K562 (cell line): ENCODE measurements around the gene AGRN. TPM values are rescaled to one million over a fixed set of nuclear protein-coding genes. Genes with fewer than 3 reads are reported as not detected.

Source experiments
- CTBP1 ChIP-seq: fragments of 450-650 bp; IDR thresholded peaks from 2 replicates; pipeline ENCODE4 v1.6.1; 2016; ENCODE audit warnings: borderline replicate concordance
- HNRNPL ChIP-seq: fragments of 200-400 bp; formaldehyde crosslinking; IDR thresholded peaks from 2 replicates; pipeline ENCODE4 v1.6.1; 2017; ENCODE audit warnings: low read depth, mild to moderate bottlenecking, low read length
- IRF2 ChIP-seq: sonication (generic); formaldehyde crosslinking; IDR thresholded peaks from 2 replicates; pipeline ENCODE4 v1.8.1; 2022; ENCODE audit warnings: mild to moderate bottlenecking, missing genetic modification reagents
- KHSRP ChIP-seq: fragments of 450-650 bp; IDR thresholded peaks from 2 replicates; pipeline ENCODE4 v1.6.1; 2017
- MTA2 ChIP-seq: fragments of 450-650 bp; IDR thresholded peaks from 2 replicates; pipeline ENCODE4 v1.6.1; 2016; ENCODE audit warnings: low read depth
- NR3C1 ChIP-seq: sonication (generic); formaldehyde crosslinking; IDR thresholded peaks from 2 replicates; pipeline ENCODE4 v1.8.1; 2022; ENCODE audit warnings: missing genetic modification reagents
- PHF21A ChIP-seq: fragments of 450-650 bp; IDR thresholded peaks from 2 replicates; pipeline ENCODE4 v1.6.1; 2017; ENCODE audit warnings: low read depth, borderline replicate concordance
- ZFP36 ChIP-seq: fragments of 150-350 bp; IDR thresholded peaks from 2 replicates; pipeline ENCODE4 v1.6.1; 2018; ENCODE audit warnings: low read length, low read depth; ENCODE audit not compliant: partially characterized antibody
- ZFX ChIP-seq: sonication (generic); formaldehyde crosslinking; IDR thresholded peaks from 2 replicates; pipeline ENCODE4 v1.8.0; 2022; ENCODE audit warnings: mild to moderate bottlenecking, missing genetic modification reagents, moderate library complexity
- ZNF232 ChIP-seq: sonication (generic); formaldehyde crosslinking; IDR thresholded peaks from 2 replicates; pipeline ENCODE4 v1.8.0; 2022; ENCODE audit warnings: mild to moderate bottlenecking, missing genetic modification reagents
- polyA plus RNA-seq, 8 experiments: library from polyadenylated mRNA; depleted of rRNA in 4 of 8; stranded (reverse) in 5 of 8; unstranded in 3 of 8; fragments of >200 nt; fragmentation: Nextera tagmentation in 2 of 8; fragmentation: Illumina TruSeq in 1 of 8; extraction: Ambion mirVana in 2 of 8; extraction: Trizol in 1 of 8; gene quantifications; 2 replicates each; pipeline versions ENCODE4 v1.2.1 to v1.2.3, GENCODE V29; 2011 to 2014; ENCODE audit warnings: inconsistent platforms in 1 of 8, missing spikeins in 1 of 8
- total RNA-seq, 7 experiments: library from RNA; depleted of rRNA in 6 of 7; stranded (reverse); fragments of >200 nt in 6 of 7; fragmentation: Illumina TruSeq in 2 of 7; extraction: Trizol in 2 of 7; gene quantifications; 2 replicates each; pipeline versions ENCODE4 v1.2.1 to v1.2.3, GENCODE V29; 2011 to 2021; ENCODE audit warnings: low replicate concordance in 1 of 7
- TF ChIP-seq, protein P1 (sequence below), 2 experiments: fragments of 450-650 bp; IDR thresholded peaks; 2 replicates each; pipeline ENCODE4 v1.6.1; 2016; ENCODE audit warnings: mild to moderate bottlenecking in 2 of 2, borderline replicate concordance in 1 of 2, low read depth in 1 of 2, moderate library complexity in 1 of 2
- TF ChIP-seq, protein P2 (sequence below), 2 experiments: fragments of 200-800 bp in 1 of 2; sonication (Bioruptor generic) in 1 of 2; sonication (generic) in 1 of 2; formaldehyde crosslinking in 1 of 2; IDR thresholded peaks in 1 of 2; conservative IDR thresholded peaks in 1 of 2; 2 replicates each; pipeline versions ENCODE4 v1.5.0 to v1.6.1; 2016 to 2020; ENCODE audit warnings: missing compliant biosample characterization in 1 of 2, missing genetic modification characterization in 1 of 2, missing genetic modification reagents in 1 of 2
- TF ChIP-seq, protein P3 (sequence below): fragments of 250-450 bp; sonication (Bioruptor Pico); IDR thresholded peaks from 2 replicates; pipeline ENCODE4 v1.8.0; 2022; ENCODE audit warnings: inconsistent platforms, mild to moderate bottlenecking, moderate library complexity, borderline replicate concordance
- TF ChIP-seq, protein P4 (sequence below): fragments of 250-450 bp; sonication (Bioruptor Pico); IDR thresholded peaks from 2 replicates; pipeline ENCODE4 v1.8.0; 2022; ENCODE audit warnings: moderate library complexity, mild to moderate bottlenecking, inconsistent platforms

AGRN gene
- total and polyA plus RNA-seq, 9 of the 15 experiments (the other 6 are each of a cell fraction or from before 2014, with no cell fraction given), result 0.04 to 111 (median 18.1) TPM

DNA sequence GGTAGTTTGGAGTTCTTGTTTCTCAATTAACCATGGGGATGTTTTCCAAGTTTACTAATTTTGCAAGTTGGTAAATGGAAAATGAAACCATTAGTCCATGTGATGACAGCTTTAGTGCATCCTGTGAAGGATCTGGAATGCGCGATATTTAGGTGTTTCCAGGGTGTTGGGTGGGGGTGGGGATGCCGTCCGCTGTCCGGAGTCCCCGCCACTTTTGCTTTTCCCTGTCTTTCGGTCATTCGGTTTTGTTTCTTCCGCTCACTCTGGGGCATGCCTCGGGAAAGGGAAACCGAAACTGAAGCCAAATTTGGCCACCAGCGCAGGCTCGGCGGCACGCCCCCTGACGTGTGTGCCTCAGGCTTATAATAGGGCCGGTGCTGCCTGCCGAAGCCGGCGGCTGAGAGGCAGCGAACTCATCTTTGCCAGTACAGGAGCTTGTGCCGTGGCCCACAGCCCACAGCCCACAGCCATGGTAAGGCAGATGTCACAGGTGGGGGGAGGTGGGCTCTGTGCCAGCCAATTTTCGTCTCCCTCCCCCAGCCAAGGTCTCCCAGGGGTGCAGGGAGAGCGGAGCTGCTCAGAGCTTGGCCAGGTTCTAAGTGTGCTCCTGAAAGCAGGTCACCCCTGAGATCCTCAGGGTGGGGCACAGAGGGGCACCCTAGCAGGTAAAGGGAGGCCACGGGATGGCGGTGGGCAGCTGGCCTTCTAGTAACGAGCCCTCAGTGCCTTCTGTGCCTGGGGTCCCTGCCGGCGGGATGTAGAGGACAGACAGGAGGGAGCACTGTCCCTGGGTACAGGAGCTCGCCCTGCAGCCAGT, 6.6 kb upstream of the AGRN start, which contains the start of gene ISG15 (continued):
- TF ChIP-seq, protein P1, sequence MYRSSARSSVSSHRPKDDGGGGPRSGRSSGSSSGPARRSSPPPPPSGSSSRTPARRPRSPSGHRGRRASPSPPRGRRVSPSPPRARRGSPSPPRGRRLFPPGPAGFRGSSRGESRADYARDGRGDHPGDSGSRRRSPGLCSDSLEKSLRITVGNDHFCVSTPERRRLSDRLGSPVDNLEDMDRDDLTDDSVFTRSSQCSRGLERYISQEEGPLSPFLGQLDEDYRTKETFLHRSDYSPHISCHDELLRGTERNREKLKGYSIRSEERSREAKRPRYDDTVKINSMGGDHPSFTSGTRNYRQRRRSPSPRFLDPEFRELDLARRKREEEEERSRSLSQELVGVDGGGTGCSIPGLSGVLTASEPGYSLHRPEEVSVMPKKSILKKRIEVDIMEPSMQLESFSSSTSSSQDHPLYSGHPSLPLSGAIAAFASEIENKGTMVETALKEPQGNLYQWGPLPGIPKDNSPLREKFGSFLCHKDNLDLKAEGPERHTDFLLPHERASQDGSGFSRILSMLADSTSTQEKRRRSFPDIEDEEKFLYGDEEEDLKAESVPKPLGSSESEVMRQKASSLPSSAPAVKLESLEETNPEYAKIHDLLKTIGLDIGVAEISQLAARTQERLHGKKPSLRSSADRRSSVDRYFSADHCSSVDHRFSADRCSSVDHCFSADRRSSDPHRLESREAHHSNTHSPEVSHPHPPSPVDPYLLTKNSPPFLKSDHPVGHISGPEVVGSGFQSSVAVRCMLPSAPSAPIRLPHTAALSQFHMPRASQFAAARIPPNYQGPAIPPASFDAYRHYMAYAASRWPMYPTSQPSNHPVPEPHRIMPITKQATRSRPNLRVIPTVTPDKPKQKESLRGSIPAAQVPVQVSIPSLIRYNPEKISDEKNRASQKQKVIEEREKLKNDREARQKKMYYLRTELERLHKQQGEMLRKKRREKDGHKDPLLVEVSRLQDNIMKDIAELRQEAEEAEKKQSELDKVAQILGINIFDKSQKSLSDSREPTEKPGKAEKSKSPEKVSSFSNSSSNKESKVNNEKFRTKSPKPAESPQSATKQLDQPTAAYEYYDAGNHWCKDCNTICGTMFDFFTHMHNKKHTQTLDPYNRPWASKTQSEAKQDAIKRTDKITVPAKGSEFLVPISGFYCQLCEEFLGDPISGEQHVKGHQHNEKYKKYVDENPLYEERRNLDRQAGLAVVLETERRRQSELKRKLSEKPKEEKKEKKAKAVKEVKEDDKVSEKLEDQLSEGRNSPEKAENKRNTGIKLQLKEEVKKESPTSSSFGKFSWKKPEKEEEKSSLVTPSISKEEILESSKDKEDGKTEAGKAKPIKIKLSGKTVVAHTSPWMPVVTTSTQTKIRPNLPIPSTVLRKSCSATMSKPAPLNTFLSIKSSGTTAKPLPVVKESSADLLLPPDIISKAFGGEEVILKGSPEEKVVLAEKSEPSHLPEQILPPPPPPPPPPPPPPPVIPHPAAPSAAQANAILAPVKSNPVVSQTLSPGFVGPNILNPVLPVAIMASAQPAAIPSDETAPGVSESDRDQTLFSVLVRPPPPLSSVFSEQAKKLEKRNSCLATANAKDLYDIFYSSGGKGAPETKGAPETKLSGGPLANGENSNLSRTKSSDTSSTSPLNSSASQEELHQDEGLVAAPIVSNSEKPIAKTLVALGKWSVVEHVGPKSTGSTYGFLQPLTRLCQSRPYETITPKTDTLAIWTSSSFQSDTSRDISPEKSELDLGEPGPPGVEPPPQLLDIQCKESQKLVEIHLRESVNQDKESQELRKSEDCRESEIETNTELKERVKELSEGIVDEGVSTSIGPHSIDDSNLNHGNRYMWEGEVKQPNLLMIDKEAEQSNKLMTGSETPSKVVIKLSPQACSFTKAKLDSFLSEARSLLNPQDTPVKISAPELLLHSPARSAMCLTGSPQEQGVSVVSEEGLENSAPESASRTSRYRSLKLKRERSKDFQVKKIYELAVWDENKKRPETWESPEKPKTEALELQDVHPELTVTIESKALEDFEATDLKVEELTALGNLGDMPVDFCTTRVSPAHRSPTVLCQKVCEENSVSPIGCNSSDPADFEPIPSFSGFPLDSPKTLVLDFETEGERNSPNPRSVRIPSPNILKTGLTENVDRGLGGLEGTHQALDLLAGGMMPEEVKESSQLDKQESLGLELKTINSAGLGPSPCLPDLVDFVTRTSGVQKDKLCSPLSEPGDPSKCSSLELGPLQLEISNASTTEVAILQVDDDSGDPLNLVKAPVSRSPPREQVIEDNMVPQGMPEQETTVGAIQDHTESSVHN (IDR thresholded peaks at IDR 0.05; ENCODE audit: borderline replicate concordance in 1 of 2, low read depth in 1 of 2), result peak in 1 of 2 experiments; percentile 97; a peak in 2 of 4 replicates
- TF ChIP-seq PHF21A (no peak), ZNF232 (CRISPR knock-in tag) (0 out of 2 replicates have a peak, but pooled peaks have one; percentile 63), HNRNPL (no peak), MTA2 (0 out of 2 replicates have a peak, but pooled peaks have one; percentile 2), ZFP36 (peak; percentile 19), NR3C1 (no peak), KHSRP (no peak), IRF2 (CRISPR knock-in tag) (peak; percentile 100), CTBP1 (peak; percentile 66; the same call in 1 of the 2 replicates), ZFX (CRISPR knock-in tag) (peak; percentile 73)
- TF ChIP-seq, protein P2, sequence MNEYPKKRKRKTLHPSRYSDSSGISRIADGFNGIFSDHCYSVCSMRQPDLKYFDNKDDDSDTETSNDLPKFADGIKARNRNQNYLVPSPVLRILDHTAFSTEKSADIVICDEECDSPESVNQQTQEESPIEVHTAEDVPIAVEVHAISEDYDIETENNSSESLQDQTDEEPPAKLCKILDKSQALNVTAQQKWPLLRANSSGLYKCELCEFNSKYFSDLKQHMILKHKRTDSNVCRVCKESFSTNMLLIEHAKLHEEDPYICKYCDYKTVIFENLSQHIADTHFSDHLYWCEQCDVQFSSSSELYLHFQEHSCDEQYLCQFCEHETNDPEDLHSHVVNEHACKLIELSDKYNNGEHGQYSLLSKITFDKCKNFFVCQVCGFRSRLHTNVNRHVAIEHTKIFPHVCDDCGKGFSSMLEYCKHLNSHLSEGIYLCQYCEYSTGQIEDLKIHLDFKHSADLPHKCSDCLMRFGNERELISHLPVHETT (CRISPR knock-in tag; conservative IDR thresholded peaks at IDR 0.05 in 1 of 2, IDR thresholded peaks at IDR 0.05 in 1 of 2), result peak in 1 of 2 experiments; percentile 87; a peak in 1 of 4 replicates
- TF ChIP-seq, protein P3, sequence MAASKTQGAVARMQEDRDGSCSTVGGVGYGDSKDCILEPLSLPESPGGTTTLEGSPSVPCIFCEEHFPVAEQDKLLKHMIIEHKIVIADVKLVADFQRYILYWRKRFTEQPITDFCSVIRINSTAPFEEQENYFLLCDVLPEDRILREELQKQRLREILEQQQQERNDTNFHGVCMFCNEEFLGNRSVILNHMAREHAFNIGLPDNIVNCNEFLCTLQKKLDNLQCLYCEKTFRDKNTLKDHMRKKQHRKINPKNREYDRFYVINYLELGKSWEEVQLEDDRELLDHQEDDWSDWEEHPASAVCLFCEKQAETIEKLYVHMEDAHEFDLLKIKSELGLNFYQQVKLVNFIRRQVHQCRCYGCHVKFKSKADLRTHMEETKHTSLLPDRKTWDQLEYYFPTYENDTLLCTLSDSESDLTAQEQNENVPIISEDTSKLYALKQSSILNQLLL (CRISPR knock-in tag), result no peak
- TF ChIP-seq, protein P4, sequence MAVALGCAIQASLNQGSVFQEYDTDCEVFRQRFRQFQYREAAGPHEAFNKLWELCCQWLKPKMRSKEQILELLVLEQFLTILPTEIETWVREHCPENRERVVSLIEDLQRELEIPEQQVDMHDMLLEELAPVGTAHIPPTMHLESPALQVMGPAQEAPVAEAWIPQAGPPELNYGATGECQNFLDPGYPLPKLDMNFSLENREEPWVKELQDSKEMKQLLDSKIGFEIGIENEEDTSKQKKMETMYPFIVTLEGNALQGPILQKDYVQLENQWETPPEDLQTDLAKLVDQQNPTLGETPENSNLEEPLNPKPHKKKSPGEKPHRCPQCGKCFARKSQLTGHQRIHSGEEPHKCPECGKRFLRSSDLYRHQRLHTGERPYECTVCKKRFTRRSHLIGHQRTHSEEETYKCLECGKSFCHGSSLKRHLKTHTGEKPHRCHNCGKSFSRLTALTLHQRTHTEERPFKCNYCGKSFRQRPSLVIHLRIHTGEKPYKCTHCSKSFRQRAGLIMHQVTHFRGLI, result no peak
